Measurements from ENCODE around the gene NRXN3.

GRCh38 chr14:79363291-79363690 is 1193.1 kb downstream of the NRXN3 start:
- TF ChIP-seq CTCF (IDR thresholded peaks at IDR 0.05) = no peak
- no peak for TF ChIP-seq POLR2A (IDR thresholded peaks at IDR 0.05)
